SK-N-SH (cell line): Measurements from ENCODE around the gene HPS5.

ENCODE experiments used
- CTCF ChIP-seq: fragments of 200-600 bp; sonication (generic); IDR thresholded peaks from 2 replicates; pipeline ENCODE4 v1.6.1; 2017; ENCODE audit warnings: antibody characterized with exemption, mild to moderate bottlenecking, moderate library complexity
- EP300 ChIP-seq, 2 experiments: IDR thresholded peaks; 2 replicates each; pipeline versions ENCODE4 v1.4.0 to v1.6.1; 2012; ENCODE audit warnings: borderline replicate concordance in 1 of 2, low read depth in 1 of 2, low read length in 1 of 2
- TCF12 ChIP-seq: IDR thresholded peaks from 2 replicates; pipeline ENCODE4 v1.4.0; 2012

GRCh38 chr11:18312012-18312411 is 9.9 kb downstream of the HPS5 start:
- no peak for TF ChIP-seq CTCF
- no peak for TF ChIP-seq TCF12
- no peak for TF ChIP-seq EP300 (IDR thresholded peaks at IDR 0.05; ENCODE audit: borderline replicate concordance in 1 of 2, low read depth in 1 of 2, low read length in 1 of 2)
